ENCODE results near the gene GFPT2.

Gene GFPT2

DNA sequence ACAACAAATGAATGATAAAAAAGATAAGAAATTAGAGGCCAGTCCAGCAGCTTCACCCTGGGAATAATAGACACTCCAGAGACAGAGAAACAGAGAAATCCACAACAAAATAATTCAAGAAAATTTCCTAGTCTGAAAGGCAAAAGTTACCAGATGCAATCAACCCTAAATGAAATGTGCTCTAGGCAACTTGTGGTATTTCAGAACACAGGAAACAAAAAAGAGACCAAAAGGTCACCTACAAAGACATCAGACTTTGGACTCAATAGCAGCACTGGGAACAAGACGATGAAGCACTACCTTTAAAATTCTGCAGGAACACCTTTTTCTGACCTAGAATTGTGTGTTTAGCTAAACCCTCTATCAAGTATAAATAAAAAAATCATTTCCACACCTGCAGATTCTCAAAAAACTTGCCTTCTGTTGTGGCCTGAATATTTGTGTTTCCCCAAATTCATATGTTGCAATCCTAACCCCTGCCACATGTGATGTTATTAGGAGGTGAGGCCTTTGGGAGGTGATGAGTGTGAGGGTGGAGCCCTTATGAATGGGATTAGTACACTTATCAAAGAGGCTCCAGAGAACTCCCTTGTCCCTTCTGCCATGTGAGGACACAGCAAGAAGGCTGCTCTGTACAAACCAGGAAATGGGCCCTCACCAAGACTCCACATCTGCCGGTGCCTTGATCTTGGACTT is 55.4 kb downstream of the GFPT2 start:
- no peak overlapping the region for H3K4me3 ChIP-seq (ENCODE audit: low read length)
- peaks cover 4% of the 10 kb centered on the region for H3K4me1 ChIP-seq (ENCODE audit: control insufficient read depth, insufficient read depth, low read length)

GRCh38 chr5:180296771-180297170 is 56.4 kb downstream of the GFPT2 start:
- H3K27me3 ChIP-seq (ENCODE audit: control insufficient read depth, insufficient read depth, low read length) = no peaks in the 10 kb centered on the region
- H3K4me3 ChIP-seq (ENCODE audit: low read length) = no peak overlapping the region
- H3K4me1 ChIP-seq (ENCODE audit: control insufficient read depth, insufficient read depth, low read length) = peaks cover 4% of the 10 kb centered on the region
- H3K9me3 ChIP-seq (replicated peaks; ENCODE audit: low read length) = no peaks in the 10 kb centered on the region
- H3K36me3 ChIP-seq (ENCODE audit: insufficient read depth, low read length) = peaks cover 14% of the 10 kb centered on the region
- H3K4me2 ChIP-seq (ENCODE audit: low read length) = no peak overlapping the region
- no peak overlapping the region for H3K9ac ChIP-seq (ENCODE audit: low read depth, low read length)

More for the DNA sequence above, 55.4 kb downstream of the GFPT2 start:
- H3K9ac ChIP-seq (ENCODE audit: low read depth, low read length) = no peak overlapping the region
- H3K4me2 ChIP-seq (ENCODE audit: low read length) = no peak overlapping the region
- no peaks in the 10 kb centered on the region for H3K9me3 ChIP-seq (replicated peaks; ENCODE audit: low read length)
- no peaks in the 10 kb centered on the region for H3K27me3 ChIP-seq (ENCODE audit: control insufficient read depth, insufficient read depth, low read length)
- H3K36me3 ChIP-seq (ENCODE audit: insufficient read depth, low read length) = peaks cover 20% of the 10 kb centered on the region

- peaks cover 14% of the 10 kb centered on the region for H3K4me1 ChIP-seq (ENCODE audit: control insufficient read depth, insufficient read depth, low read length)
- H3K4me3 ChIP-seq (ENCODE audit: low read length) = no peak overlapping the region
- no peak overlapping the region for H3K4me2 ChIP-seq (ENCODE audit: low read length)
- no peaks in the 10 kb centered on the region for H3K27me3 ChIP-seq (ENCODE audit: control insufficient read depth, insufficient read depth, low read length)
- no peak overlapping the region for H3K9ac ChIP-seq (ENCODE audit: low read depth, low read length)
- peaks cover 2% of the 10 kb centered on the region for H3K36me3 ChIP-seq (ENCODE audit: insufficient read depth, low read length)
- H3K9me3 ChIP-seq (replicated peaks; ENCODE audit: low read length) = no peaks in the 10 kb centered on the region
These were observed 58.1 kb downstream of the GFPT2 start for GRCh38 chr5:180294913-180295555.

DNA sequence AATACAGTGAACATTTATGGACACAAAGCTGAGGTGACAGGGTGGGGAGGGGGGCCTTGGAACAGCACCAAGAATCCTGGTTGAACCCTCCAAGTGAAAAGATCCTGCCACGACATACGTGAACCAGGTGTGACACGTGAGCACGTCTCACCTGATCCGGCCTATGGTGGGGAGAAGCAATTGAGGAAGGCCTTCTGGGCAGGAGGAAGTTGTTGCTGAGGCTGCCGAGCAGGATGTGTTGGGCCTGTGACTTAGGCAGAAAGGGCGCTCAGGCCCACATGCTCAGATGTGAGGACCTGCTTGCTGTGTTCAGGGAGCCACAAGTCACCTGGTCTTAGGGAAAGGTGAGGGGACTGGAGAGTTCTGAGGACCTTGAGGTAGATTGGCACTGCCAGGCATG is 58.7 kb downstream of the GFPT2 start:
- H3K36me3 ChIP-seq (ENCODE audit: insufficient read depth, low read length) = no peaks in the 10 kb centered on the region
- no peaks in the 10 kb centered on the region for H3K9me3 ChIP-seq (replicated peaks; ENCODE audit: low read length)
- H3K4me3 ChIP-seq (ENCODE audit: low read length) = no peak overlapping the region
- H3K9ac ChIP-seq (ENCODE audit: low read depth, low read length) = no peak overlapping the region
- H3K27me3 ChIP-seq (ENCODE audit: control insufficient read depth, insufficient read depth, low read length) = no peaks in the 10 kb centered on the region
- H3K4me2 ChIP-seq (ENCODE audit: low read length) = no peak overlapping the region
- H3K4me1 ChIP-seq (ENCODE audit: control insufficient read depth, insufficient read depth, low read length) = peaks cover 14% of the 10 kb centered on the region

DNA sequence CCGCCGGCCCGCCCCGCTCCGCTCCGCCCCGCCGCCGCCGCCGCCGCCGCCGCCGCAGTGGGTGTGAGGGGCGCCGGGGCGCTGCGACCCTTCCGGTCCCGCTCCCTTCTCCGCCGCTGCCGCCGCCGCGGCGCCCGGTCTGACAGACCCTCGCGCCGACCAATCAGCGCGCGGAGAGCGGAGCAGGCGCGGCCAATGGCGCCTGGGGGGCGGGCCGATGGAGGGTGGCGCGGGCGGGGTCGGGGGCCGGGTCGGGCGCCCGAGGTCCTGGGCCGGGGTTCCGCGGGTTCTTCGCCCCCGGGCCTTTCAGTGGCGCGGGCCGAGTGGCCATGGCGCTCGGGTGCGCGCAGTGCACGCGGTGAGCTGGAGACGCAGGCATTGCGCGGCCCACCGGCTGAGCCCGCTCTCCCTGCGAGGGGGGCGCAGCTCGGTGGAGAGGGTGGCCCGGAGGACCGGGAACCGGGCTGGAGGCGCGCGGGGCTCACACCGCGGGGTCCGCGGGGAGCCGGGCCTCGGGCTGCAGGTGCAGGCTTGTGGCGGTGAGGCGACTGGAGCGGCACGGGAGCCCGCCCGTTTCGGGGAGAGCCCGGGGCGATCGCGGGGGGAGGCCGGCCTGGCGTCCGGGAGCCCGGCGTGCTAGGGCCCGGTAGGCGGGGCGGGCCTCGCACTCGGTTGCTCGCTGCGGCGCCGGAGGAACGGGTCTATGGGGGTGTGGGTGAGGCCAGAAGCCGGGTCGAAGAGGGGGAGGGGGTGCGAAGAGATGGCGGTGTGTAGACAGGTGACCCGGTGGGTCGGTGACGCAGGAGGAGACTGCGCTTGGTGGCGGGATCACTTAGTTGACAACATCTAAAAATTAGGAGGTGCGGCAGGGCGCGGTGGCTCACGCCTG is 60.9 kb downstream of the GFPT2 start, which contains the start of gene MAPK9:
MAPK9 (minus strand) TSS at position 141 of the 889 bp plus-strand sequence. CDS start 11,522 bp downstream, outside the sequence.
- peak within 1 kb of the TSS; percentile 95 for H3K4me3 ChIP-seq (ENCODE audit: low read length)
- H3K27me3 ChIP-seq (ENCODE audit: control insufficient read depth, insufficient read depth, low read length) = no peaks in the 10 kb centered on the region
- no peaks in the 10 kb centered on the region for H3K36me3 ChIP-seq (ENCODE audit: insufficient read depth, low read length)
- peak within 1 kb of the TSS; percentile 84 for H3K9ac ChIP-seq (ENCODE audit: low read depth, low read length)
- peak within 1 kb of the TSS; percentile 93 for H3K4me2 ChIP-seq (ENCODE audit: low read length)
- H3K9me3 ChIP-seq (replicated peaks; ENCODE audit: low read length) = no peaks in the 10 kb centered on the region
- peaks cover 14% of the 10 kb centered on the region for H3K4me1 ChIP-seq (ENCODE audit: control insufficient read depth, insufficient read depth, low read length)

DNA sequence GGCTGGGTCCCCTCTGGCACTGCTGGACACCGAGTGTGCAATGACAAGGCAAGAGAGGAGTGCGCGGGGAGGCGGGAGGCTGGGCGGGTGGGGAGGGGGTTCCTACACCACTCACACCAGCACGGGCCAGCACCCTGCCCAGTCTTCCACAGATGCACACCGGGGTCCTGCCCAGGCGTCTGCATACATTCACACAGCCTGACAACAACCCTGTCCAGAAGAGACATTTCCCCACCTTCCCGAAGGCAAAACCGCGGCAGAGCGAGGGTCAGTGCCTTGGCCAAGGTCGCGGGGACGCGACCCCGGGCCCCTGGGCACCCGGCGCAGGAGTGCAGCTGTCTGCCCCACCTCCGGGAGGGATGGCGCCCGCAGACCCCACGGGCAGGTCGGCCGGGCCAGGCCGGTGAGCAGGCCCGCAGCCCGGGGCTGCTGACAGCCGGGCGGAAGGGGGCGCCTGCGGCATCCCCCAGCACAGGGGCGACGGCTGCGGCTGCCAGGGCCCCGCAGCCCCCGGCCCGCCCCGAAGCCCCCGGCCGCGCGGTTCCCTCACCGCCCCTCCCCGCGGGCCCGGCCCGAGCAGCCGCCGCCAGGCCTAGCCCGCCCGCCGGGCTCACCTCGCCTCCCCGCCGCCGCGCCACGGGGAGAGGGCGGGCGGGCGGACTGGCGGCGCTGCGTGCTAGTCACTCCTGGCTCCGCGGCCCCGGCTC is 61.7 kb downstream of the GFPT2 start:
- Histone ChIP-seq H3K4me2 (ENCODE audit: low read length) (peak overlapping the region; percentile 93), H3K36me3 (ENCODE audit: insufficient read depth, low read length) (no peaks in the 10 kb centered on the region), H3K9me3 (replicated peaks; ENCODE audit: low read length) (no peaks in the 10 kb centered on the region), H3K27me3 (ENCODE audit: control insufficient read depth, insufficient read depth, low read length) (no peaks in the 10 kb centered on the region), H3K4me1 (ENCODE audit: control insufficient read depth, insufficient read depth, low read length) (peaks cover 14% of the 10 kb centered on the region), H3K9ac (ENCODE audit: low read depth, low read length) (peak overlapping the region; percentile 84), H3K4me3 (ENCODE audit: low read length) (peak overlapping the region; percentile 95)

DNA sequence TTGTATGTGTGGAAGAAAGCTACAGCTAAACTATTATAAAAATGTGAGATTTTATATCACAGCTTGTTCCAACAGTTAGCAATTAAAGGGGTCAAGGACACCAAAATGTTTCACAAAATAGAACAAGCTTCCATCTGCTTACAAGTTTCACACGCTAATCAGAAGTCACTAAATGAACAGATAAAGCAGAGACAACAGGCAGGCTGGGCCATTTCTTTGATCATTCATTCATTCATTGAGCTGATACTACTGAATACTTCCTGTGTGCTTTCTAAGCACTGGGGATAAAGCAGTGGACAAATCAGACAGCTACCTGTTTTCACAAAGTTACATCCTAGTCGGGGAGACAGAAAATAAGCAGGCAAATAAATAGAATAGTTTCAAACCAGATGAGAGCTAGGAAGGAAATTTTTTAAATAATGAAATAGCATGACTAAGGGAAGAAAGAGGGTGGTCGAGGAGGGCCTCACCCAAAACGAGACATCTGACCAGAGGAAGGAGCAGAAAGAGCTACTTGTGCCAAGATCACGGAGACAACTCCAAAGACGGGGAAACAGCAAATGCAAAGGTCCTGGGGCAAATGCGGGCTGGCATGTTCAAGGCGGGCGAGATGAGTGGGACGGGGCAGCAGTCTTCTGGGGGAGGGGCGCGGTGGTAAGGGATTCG is 62.4 kb downstream of the GFPT2 start:
- peak overlapping the region; percentile 95 for H3K4me3 ChIP-seq (ENCODE audit: low read length)
- peaks cover 14% of the 10 kb centered on the region for H3K4me1 ChIP-seq (ENCODE audit: control insufficient read depth, insufficient read depth, low read length)
- no peaks in the 10 kb centered on the region for H3K9me3 ChIP-seq (replicated peaks; ENCODE audit: low read length)
- peak overlapping the region; percentile 93 for H3K4me2 ChIP-seq (ENCODE audit: low read length)
- H3K36me3 ChIP-seq (ENCODE audit: insufficient read depth, low read length) = no peaks in the 10 kb centered on the region
- peak overlapping the region; percentile 31 for H3K9ac ChIP-seq (ENCODE audit: low read depth, low read length)
- H3K27me3 ChIP-seq (ENCODE audit: control insufficient read depth, insufficient read depth, low read length) = no peaks in the 10 kb centered on the region

- H3K9ac ChIP-seq (ENCODE audit: low read depth, low read length) = no peak overlapping the region
- no peak overlapping the region for H3K4me3 ChIP-seq (ENCODE audit: low read length)
- peaks cover 14% of the 10 kb centered on the region for H3K4me1 ChIP-seq (ENCODE audit: control insufficient read depth, insufficient read depth, low read length)
- peak overlapping the region; percentile 93 for H3K4me2 ChIP-seq (ENCODE audit: low read length)
- H3K36me3 ChIP-seq (ENCODE audit: insufficient read depth, low read length) = no peaks in the 10 kb centered on the region
- no peaks in the 10 kb centered on the region for H3K9me3 ChIP-seq (replicated peaks; ENCODE audit: low read length)
- H3K27me3 ChIP-seq (ENCODE audit: control insufficient read depth, insufficient read depth, low read length) = no peaks in the 10 kb centered on the region
These were observed 63.2 kb downstream of the GFPT2 start for GRCh38 chr5:180289966-180290365.

GRCh38 chr5:180289433-180289832 is 63.7 kb downstream of the GFPT2 start:
- H3K4me2 ChIP-seq (ENCODE audit: low read length) = no peak overlapping the region
- no peaks in the 10 kb centered on the region for H3K27me3 ChIP-seq (ENCODE audit: control insufficient read depth, insufficient read depth, low read length)
- H3K9me3 ChIP-seq (replicated peaks; ENCODE audit: low read length) = no peaks in the 10 kb centered on the region
- H3K4me3 ChIP-seq (ENCODE audit: low read length) = no peak overlapping the region
- H3K4me1 ChIP-seq (ENCODE audit: control insufficient read depth, insufficient read depth, low read length) = peaks cover 14% of the 10 kb centered on the region
- H3K36me3 ChIP-seq (ENCODE audit: insufficient read depth, low read length) = no peaks in the 10 kb centered on the region
- H3K9ac ChIP-seq (ENCODE audit: low read depth, low read length) = no peak overlapping the region

DNA sequence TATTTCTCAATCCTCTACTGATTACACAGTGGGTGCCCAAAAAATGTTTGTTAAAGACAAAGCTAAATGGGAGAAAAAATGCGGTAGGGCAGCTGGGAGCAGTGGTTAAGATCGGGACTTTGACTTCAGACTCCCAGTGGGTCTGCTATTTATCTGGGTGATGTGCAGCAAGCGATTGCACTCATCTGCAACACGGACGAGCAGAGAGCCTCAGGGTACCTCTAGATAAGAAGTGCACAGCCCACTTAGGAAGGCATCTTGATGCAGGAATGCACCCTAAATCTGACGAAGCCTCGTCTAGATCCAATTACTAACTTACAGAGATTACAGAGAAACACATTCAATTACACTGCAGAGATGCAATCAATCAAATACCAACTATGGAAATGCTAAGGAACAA is 65.3 kb downstream of the GFPT2 start:
- H3K9me3 ChIP-seq (replicated peaks; ENCODE audit: low read length) = no peaks in the 10 kb centered on the region

More for the DNA sequence above, 65.3 kb downstream of the GFPT2 start:
- H3K4me2 ChIP-seq (ENCODE audit: low read length) = no peak overlapping the region
- peaks cover 3% of the 10 kb centered on the region for H3K36me3 ChIP-seq (ENCODE audit: insufficient read depth, low read length)
- H3K9ac ChIP-seq (ENCODE audit: low read depth, low read length) = no peak overlapping the region
- H3K4me1 ChIP-seq (ENCODE audit: control insufficient read depth, insufficient read depth, low read length) = peaks cover 10% of the 10 kb centered on the region
- H3K27me3 ChIP-seq (ENCODE audit: control insufficient read depth, insufficient read depth, low read length) = no peaks in the 10 kb centered on the region
- H3K4me3 ChIP-seq (ENCODE audit: low read length) = no peak overlapping the region
